HG02678 (cell line): Measurements from ENCODE around the gene NIPAL3.
"Not testable (repeated sequence)": the region's sequence is repeated elsewhere in the genome, so short reads cannot be mapped to it uniquely, and the experiment has no call there.

Source experiments
- ATAC-seq: cut with Tn5 transposase; IDR thresholded peaks from one replicate; pipeline ENCODE4 v1.9.1; 2021; ENCODE audit warnings: mild to moderate bottlenecking, moderate library complexity; ENCODE audit not compliant: unreplicated experiment

NIPAL3 gene

DNA sequence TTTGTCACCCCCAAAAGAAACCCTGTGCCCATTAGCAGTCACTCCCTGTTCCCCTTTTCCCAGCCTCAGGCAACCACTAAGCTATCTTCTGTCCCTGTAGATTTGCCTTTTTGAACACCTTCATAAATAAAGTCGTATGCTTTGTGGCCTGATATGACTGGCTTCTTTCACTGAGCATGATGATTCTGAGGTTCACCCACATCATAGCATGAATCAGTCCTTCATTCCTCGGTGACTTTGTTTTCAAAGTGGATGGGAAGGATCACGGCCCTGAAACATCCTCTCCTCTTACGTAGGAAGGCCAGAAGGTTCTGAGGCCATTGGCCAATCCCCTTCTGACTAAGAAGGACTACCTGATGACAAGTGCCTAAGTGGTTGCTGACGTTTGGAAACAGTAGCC lies 39.1 kb downstream of the NIPAL3 start:
- ATAC-seq: no peak

DNA sequence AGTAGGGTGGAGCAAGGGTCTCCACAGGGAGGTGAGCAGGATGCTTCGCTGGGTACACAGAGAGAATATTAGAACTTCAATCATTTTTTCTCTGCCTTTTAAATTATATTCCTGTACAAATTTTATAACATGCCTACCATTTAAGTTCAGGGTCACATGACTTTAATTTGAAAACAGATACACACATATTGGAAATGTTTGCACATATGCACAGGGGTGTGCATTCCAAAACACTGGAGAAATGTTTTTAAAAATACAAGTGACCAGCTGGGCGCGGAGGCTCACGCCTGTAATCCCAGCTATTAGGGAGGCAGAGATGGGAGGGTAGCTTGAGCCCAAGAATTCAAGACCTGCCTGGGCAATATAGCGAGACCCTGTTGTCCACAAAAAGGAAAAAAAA lies 39.7 kb downstream of the NIPAL3 start:
- no peak for ATAC-seq

DNA sequence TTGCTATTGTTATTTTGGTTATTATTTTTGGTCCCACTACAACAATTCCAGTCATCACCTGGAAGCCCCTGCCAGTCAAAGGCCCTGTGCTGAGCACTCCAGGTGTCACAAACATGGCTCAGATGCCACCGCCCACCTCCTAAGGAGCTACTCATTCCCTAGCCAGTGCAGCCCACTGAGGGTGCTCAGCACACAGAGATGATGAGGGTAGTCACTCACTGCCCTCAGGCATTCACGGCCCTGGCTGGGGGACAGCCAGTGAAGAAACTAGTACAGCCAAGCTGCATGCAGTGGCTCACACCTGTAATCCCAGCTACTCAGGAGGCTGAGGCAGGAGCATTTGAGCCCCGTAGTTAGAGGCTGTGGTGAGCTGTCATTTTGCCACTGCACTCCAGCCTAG lies 42.3 kb downstream of the NIPAL3 start:
- no peak for ATAC-seq

DNA sequence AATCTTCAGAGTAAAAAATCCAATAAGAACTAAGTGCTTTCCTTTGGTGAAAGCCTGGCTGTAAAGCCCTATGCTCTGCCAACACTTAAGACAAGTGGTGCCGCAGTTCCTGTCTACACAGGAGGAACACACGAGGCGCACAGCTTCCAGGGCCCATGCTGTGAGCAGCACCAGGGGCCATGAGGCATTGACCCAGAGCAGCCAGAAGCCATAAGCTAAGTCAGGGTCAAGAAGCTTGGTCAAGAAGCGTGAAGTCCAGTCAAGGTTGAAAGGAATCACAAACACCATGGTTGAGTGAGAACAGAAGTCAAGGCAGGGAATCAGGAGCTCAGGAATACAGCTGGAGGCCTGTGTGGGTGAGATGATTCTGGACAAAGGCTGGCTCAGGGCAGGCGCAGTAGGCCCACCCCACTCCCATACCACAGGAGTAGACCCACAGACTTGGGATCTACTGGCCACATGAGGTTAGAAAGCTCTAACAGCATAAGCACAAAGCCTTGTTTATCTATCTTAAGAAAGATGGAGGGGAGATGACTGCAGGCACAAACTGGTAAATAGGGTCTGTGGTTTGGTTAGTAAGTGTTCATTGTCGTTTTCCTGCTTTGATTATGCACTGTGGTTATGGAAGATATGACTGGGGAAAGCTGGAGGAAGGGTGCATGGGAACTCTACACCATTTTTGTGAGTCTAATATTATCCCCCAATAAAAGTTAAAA lies 44.1 kb downstream of the NIPAL3 start:
- no peak for ATAC-seq

DNA sequence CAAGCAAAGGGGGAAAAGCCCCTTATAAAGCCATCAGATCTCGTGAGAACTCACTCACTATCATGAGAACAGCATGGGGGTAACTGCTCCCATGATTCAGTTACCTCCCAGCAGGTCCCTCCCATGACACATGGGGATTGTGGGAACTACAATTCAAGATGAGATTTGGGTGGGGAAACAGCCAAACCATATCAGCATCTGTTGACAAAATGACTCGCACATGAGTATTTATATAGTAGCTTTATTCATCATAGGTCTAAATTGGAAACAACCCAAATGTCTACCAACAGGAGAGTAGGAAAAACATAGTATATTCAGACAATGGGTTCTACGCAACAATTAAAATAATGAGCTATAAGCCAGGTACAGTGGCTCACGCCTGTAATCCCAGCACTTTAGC lies 46.5 kb downstream of the NIPAL3 start:
- not testable (repeated sequence) for ATAC-seq

DNA sequence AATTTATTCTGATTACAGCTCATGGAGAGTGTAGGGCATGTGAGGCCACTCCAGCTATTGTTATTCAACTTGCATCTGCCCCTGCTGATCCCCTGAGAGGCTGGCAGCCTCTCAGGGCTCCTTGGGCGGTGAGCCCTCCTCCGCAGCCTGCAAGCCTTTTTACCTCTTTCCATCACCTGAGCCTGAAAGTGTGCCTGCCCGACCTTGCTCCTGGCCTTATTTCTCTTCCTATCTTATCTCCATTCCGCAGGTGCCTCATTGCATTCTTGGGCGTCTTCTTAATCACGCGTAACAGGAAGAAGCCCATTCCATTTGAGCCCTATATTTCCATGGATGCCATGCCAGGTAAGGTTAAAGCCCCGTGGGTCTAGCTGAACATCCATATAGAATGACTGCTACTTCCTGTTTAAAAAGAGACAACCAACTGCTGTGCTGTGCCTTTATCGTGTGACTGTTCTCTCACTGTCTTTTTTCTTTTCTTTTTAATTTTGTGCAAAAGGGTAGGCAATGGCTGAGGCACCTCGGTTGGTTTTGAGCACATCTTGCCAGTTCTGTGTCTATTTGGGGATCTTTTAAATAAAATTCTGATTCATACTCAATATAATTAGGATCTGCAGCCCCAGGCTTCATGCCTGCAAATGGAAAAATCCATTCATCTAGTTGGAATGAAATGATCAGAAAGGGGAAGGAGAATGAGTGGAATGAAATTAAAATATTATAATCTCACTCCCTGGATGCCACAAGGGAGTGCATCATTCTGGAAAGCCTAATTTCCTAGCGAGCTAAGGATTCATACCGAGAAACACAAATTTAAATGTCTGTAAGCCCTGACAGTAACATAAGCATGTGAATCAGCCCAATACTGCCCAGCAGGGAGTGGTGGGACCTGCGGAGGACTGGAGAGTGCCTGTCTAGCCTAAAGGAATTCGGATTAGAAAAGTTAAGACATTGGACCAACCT lies 48.5 kb downstream of the NIPAL3 start:
- no peak for ATAC-seq

DNA sequence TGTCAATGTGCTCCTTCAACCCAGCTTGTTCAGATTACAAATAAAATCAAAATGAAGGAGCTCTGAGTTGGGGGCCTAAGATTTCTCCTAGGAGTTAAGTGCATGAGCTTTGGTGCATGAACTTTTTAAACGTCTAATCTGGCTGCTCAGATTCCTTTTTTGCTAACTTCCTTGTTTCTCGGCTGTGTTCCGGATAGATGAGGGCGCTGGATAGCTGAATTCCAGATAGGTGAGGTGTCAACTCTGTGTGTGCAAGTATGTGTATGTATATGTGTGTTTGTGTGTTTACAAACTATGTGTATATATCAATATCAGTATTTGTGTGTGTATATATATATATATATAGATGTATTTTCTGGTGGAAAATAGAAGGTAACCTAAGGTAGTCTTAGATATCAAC lies 49.5 kb downstream of the NIPAL3 start:
- ATAC-seq: no peak

DNA sequence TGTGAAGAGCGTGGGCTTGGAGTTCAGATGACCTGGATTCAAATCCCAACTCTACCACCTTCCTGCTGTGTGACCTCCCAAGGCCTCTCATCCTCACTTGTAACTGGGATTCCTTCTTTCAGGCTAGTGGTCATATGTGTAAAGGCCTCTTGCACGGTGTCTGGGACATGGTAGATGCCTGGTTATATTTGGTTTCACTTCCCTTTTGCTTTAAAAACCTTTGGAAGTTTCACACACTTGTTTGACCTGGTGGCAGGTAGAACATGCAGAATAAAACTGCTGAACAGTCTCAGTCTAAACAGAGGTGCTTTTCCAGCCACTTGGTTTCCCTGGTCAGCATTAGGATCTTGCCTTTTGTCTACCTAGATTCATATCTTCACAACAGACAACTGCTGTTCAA lies 50.0 kb downstream of the NIPAL3 start:
- no peak for ATAC-seq

DNA sequence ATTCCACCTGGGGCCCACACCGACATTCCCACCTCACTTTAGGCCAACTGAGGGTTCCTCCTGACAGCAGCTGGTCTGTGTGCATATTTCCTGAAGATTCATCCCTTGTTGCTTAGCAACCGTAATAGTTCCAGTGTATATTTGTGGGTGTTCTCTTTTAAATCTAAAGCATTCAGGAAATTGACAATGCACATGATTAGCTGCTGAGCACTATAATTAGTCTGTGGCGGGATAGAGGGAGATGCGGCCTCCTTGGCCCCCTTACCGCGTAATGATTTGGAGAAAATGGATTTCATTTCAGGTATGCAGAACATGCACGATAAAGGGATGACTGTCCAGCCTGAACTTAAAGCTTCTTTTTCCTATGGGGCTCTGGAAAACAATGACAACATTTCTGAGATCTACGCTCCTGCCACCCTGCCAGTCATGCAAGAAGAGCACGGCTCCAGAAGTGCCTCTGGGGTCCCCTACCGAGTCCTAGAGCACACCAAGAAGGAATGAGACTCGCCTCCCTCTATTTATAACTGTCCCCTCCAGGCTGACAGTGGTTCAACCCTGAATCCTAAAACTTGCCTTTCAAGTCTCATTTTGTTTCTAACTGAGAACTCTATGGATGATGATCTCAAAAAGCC lies 53.2 kb downstream of the NIPAL3 start:
- ATAC-seq: no peak

DNA sequence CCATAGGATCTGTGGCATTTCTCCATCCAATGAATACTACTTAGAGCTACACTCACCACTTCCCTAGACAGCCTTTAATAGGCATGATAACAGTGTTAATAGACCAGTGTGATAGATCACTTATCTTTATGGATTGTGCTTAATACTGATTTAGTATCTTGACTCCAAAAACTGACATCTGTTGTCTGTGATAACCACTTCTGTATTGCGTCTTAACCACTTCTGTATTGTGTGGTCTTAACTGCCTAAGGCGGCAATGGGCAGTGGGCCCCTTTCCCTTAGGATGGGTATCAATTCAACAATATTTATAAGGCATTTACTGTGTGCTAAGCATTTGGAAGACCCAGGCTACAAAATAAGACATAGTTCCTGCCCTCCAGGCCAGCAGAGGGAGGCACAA lies 55.0 kb downstream of the NIPAL3 start:
- ATAC-seq: no peak

DNA sequence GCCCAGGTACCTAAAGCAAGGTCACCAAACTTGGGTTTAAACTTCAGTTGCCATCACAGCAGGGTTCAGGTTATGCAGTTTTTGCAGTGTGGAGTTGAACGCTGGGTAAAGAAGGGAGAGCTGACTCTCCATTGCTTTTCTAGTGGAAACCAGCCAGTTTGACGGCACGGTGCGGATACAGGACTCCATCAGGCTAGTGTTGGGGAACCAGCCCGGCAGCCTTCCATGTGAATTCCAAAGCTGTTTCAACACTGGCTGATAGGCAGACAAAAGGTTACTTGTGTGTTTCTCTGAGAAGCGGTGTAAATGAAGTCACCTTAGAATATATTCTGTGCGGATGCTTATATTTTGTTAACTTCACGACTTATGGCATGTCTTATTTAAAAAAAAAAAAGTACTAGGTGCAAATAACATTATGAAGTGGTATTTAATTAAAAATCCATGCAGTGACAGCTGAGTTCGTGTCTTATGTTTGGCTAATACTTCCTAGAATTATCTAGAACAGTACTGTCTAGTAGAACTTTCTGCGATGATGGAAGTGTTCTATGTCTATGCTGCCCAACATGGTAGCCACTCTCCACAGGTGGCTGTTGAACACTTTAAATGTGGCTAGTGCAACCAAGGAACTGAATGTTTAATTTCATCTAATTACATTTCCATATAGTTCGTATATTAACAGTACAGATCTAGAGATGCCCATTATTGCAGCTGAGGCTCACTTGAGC lies 57.1 kb downstream of the NIPAL3 start:
- no peak for ATAC-seq

DNA sequence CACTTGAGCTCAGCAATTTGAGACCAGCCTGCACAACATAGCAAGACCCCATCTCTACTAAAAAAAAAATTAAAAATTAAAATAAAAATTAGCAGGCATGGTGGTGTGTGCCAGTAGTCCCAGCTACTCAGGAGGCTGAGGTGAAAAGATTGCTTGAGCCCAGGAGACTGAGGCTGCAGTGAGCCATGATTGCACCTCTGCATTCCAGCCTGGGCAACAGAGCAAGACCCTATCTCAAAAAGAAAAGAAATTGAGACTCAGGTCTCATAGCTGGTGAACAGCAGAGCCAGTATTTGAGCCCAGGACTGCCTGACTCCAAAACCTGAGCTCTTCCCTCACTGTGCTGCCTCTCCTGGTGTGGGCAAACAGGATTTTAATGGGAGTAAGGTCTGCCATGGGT lies 58.6 kb downstream of the NIPAL3 start:
- no peak for ATAC-seq

DNA sequence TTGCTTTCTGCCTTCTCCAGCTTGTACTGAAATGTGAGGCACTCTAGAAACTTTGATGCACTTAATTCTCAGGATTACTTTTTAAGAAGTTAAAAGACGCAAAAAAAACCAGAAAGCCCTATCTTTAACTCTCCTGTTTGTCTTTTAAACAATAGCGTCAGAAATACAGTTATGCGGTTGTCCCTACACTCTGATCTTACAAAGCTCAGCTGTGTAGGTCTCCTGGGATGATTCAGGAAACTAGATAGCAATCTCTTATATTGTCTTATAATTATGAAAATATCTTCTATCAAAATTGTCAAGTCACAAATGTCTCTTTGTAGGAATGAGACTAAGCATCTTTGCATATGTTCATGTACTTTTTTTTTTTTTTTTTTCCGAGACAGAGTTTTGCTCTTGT lies 60.1 kb downstream of the NIPAL3 start:
- no peak for ATAC-seq

DNA sequence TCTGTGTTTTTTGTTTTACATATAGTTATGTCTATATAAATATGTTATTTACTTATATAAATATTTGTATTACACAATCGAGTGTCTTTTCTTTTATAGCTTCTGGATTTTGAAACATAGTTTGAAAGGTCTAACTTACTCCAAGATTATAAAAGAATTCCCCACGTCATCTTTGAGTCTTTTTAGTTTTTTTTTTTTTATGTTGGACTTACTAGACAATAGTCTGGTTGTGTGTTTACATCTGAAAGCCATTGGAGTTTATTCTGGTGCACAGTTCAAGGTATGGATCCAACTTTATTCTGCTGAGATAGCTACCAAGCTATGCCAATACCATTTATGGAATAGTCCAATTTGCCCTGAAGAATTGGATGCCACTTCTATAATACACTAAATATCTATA lies 61.0 kb downstream of the NIPAL3 start:
- ATAC-seq: no peak

DNA sequence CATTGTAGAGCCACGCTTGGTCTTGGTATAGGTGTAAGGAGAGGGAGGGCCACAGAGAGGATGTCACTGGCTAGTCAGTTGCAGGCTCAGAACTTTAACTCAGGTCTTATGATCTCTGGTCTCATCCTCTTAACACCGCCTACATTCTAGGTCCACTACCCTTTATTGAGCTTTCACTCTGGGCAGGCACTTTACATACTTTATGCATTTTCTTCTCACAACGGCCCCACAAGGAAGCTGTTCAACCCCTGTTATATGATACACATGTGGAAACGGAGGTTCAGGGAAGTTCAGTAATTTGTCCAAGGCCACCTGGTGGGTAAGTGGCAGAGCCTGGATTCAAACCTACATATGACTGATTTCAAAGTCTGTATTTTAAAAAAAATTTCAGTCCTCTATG lies 61.7 kb downstream of the NIPAL3 start:
- ATAC-seq: no peak

DNA sequence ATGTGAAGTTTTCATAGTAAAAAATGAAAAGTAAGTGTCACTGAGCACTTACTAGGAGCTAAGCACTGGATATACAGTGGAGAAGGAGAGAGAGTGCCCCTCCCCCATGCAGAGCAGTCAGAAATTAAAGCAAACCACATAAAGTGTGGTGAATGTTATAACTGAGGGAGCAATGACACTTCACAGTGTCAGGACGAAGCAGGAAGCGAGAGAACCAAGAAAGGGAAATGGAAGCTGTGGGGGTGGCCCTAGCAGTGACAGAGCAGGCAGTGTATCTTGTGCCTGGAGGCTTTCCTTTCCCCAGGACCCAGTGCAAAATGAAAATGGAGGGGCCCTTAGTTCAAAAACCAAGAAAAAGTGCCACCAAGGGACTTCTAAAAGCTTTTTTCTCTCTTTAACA lies 65.5 kb downstream of the NIPAL3 start:
- ATAC-seq: peak; percentile 82

DNA sequence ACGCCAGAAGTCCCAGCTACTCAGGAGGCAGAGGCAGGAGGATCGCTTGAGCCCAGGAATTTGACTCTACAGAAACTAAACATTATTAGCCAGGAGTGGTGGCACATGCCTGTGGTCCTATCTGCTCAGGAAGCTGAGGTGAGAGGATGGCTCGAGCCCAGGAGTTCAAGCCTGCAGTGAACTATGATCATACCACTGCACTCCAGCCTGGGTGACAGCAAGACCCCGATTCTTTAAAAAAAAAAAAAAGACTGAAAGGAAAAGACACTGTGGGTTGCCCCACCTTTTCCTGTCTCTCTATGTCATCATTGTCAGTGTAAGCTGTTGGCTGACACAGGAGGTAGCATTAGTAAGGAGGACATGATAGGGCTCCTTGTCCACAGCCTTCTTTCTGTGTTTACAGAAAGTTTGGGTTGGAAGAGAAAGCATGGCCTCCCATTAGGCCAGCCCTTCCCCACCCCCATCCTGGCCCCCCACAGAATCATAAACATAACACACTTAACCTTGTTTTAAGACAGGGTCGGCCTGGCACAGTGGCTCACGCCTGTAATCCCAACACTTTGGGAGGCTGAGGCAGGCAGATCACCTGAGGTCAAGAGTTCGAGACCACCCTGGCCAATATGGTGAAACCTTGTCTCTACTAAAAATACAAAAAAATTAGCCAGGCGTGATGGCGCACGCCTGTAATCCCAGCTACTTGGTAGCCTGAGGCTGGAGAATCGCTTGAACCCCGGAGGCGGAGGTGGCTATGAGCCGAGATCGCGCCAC lies 66.4 kb downstream of the NIPAL3 start:
- no peak for ATAC-seq

DNA sequence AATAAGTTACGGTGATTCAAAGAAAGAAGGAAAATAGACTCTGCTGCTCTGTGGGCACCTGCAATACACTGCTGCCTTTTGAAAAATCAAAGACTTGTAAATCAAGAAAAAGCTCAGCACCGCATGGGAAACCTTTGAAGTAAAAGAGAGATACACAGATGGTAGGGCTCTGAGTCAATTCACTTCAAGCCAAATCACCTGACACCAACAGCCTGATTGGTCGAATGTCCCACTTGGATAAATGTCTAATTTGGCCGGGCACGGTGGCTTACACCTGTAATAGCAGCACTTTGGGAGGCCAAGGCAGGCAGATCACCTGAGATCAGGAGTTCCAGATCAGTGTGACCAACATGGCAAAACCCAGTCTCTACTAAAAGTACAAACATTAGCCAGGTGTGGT lies 67.8 kb downstream of the NIPAL3 start:
- no peak for ATAC-seq

DNA sequence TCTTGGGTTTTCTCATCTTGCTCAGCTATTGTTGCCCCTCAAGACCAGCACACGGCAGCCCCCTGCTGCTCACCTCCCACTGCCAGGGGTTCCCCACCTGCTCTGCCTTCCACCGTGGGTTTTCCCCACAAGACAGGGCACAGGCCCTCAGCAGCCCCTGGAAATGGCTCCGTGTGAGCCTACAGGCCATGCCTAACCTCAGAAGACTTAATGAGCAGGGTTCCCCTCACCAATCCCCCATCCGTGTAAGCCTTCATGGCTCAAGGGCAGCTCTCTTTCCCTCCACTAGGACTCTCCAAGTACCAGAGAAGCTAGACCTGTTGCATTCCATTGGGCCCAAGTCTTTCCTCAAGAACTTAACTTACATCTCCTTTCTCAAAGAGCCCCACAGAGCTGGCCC lies 68.6 kb downstream of the NIPAL3 start:
- ATAC-seq: no peak

DNA sequence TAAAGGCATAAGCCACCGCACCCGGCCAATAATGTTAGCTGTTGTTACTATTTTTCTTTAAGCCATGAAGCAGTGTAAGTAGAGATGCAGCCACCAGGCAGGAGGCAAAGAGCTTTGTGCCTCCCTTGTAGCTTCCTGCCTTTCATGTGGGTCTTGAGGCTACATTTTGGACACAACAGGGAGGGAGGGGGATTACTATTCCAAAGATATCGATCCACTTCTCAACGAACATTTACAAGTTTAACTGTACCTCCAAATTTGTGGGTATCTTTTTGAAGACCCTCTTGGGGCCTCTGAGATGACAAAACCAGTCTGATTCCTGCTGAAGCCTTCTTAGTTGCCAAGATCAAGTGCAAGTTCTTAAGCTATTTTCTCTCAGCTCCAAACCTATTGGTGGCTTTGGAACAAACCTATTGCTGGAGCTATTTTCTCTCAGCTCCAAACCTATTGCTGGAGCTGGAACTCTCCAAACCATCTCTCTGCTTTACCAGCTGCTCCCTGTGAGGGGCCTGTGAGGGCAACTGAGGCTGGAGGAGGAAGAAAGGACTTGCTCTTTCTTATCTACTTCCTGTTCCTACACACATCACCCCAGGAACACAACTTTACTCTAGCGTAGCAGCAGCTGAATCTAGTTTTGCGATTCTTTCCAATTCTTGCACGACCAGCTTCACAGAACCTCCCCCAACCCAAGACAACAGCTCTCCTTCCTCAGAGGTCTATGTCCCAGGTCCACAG lies 70.9 kb downstream of the NIPAL3 start:
- no peak for ATAC-seq
